K562 (cell line): ENCODE measurements around the gene PRMT7. TPM values are rescaled to one million over a fixed set of nuclear protein-coding genes. Genes with fewer than 3 reads are reported as not detected.

ENCODE experiments used
- ATAC-seq: fragments of 200-7000 bp; cut with Tn5 transposase; 3 replicates; pipeline ENCODE4 v1.9.1; 2020; ENCODE audit warnings: moderate library complexity
- BruUV-seq: library from RNA; stranded (reverse); fragments of 400-500 nt; replicated peaks from 2 replicates; lab custom pipeline; 2021; lab: Mats Ljungman, UMichigan
- CTCF ChIA-PET: fragments of 300-600 bp; formaldehyde crosslinking; extraction: SDS; loops from one replicate; lab custom pipeline; 2021; ENCODE audit warnings: low intra/inter-chr PET ratio; lab: Yijun Ruan, JAX
- POLR2A ChIA-PET: fragments of 300-600, 350-650 bp; sonication (Branson Sonifier 250); formaldehyde crosslinking; extraction: SDS; loops from one replicate; lab custom pipeline; 2021; ENCODE audit warnings: antibody characterized with exemption, inconsistent platforms; lab: Yijun Ruan, JAX
- DNase-seq, 4 experiments: peaks; one replicate each; pipeline versions ENCODE4 v3.0.0 to v3.0.0-alpha.2; 2011 to 2018; ENCODE audit warnings: low spot score in 3 of 4, mixed read lengths in 3 of 4; ENCODE audit errors: extremely low read depth in 1 of 4
- FAIRE-seq: peaks from 2 replicates; lab custom pipeline; 2011; peaks lifted over from hg19 to GRCh38; lab: Jason Lieb, UNC
- H2AFZ ChIP-seq: 2 replicates; pipeline ENCODE4 v1.6.0; 2011; ENCODE audit warnings: low read depth, low read length, control low read depth, inconsistent platforms
- H3K27ac ChIP-seq: fragments of 200-600 bp; 3 replicates; pipeline ENCODE4 v1.8.0; 2011; ENCODE audit warnings: low read depth, mild to moderate bottlenecking, control low read depth, inconsistent platforms, low read length, moderate library complexity, mixed read lengths; ENCODE audit errors: extremely low read depth
- H3K27me3 ChIP-seq, 2 experiments: fragments of 300-600 bp in 1 of 2; 2 replicates in 1 of 2; 3 replicates in 1 of 2; pipeline versions ENCODE4 v1.6.0 to v1.8.0; 2011; ENCODE audit warnings: inconsistent platforms in 2 of 2, low read length in 2 of 2, mild to moderate bottlenecking in 1 of 2, mixed read lengths in 1 of 2, moderate library complexity in 1 of 2; ENCODE audit not compliant: control insufficient read depth in 2 of 2, insufficient read depth in 2 of 2
- H3K36me3 ChIP-seq: fragments of 300-600 bp; 3 replicates; pipeline ENCODE4 v1.8.0; 2011; ENCODE audit warnings: mild to moderate bottlenecking, low read length, inconsistent platforms; ENCODE audit not compliant: control insufficient read depth, insufficient read depth
- H3K4me1 ChIP-seq, 2 experiments: fragments of 200-600 bp in 1 of 2; replicated peaks in 1 of 2; 2 replicates in 1 of 2; 3 replicates in 1 of 2; pipeline versions ENCODE4 v1.5.1 to v1.8.0; 2011; ENCODE audit warnings: inconsistent platforms in 2 of 2, low read length in 2 of 2, mild to moderate bottlenecking in 1 of 2, mixed read lengths in 1 of 2, moderate library complexity in 1 of 2; ENCODE audit not compliant: control insufficient read depth in 2 of 2, insufficient read depth in 2 of 2
- H3K4me2 ChIP-seq: 2 replicates; pipeline ENCODE4 v1.6.1; 2011; ENCODE audit warnings: low read length, control low read depth, inconsistent platforms, mixed read lengths; ENCODE audit not compliant: insufficient read depth
- H3K4me3 ChIP-seq: fragments of 200-600 bp; sonication (generic), shearing (Covaris generic); 2 replicates; pipeline ENCODE4 v1.5.1; 2016; ENCODE audit warnings: control low read depth, inconsistent platforms
- H3K79me2 ChIP-seq: fragments of 200-600 bp; 3 replicates; pipeline ENCODE4 v1.8.0; 2011; ENCODE audit warnings: low read length, inconsistent platforms; ENCODE audit not compliant: control insufficient read depth, insufficient read depth
- H3K9ac ChIP-seq, 2 experiments: 2 replicates each; pipeline versions ENCODE4 v1.6.0 to v1.6.1; 2011; ENCODE audit warnings: low read depth in 2 of 2, low read length in 2 of 2, control low read depth in 1 of 2, inconsistent platforms in 1 of 2, mild to moderate bottlenecking in 1 of 2, mixed read lengths in 1 of 2; ENCODE audit not compliant: insufficient read depth in 1 of 2
- H3K9me1 ChIP-seq: one replicate; pipeline ENCODE4 v1.6.0; 2011; ENCODE audit warnings: inconsistent platforms, mild to moderate bottlenecking, low read length, moderate library complexity; ENCODE audit not compliant: control insufficient read depth, insufficient read depth
- H3K9me3 ChIP-seq: replicated peaks from 2 replicates; pipeline ENCODE4 v1.5.1; 2011; ENCODE audit warnings: low read depth, low read length, inconsistent platforms; ENCODE audit not compliant: control insufficient read depth, insufficient read depth
- H4K20me1 ChIP-seq: replicated peaks from 2 replicates; pipeline ENCODE4 v1.6.1; 2011; ENCODE audit warnings: low read length, inconsistent platforms, mixed read lengths; ENCODE audit not compliant: control insufficient read depth, insufficient read depth
- CC2D1A ChIP-seq: fragments of 450-650 bp; IDR thresholded peaks from 2 replicates; pipeline ENCODE4 v1.6.1; 2017; ENCODE audit warnings: mild to moderate bottlenecking
- CREBBP ChIP-seq: IDR thresholded peaks from one replicate; pipeline ENCODE4 v1.6.1; 2012; ENCODE audit warnings: low read depth, mild to moderate bottlenecking, control low read depth, inconsistent platforms, low read length
- HEY1 ChIP-seq: fragments of 250-450 bp; sonication (Bioruptor Pico); IDR thresholded peaks from 2 replicates; pipeline ENCODE4 v1.5.0; 2020; ENCODE audit warnings: mild to moderate bottlenecking, moderate library complexity, borderline replicate concordance
- KLF13 ChIP-seq: fragments of 450-650 bp; IDR thresholded peaks from 2 replicates; pipeline ENCODE4 v1.6.1; 2016; ENCODE audit warnings: missing genetic modification characterization, low read depth, mild to moderate bottlenecking, missing compliant biosample characterization, moderate library complexity, borderline replicate concordance
- KLF6 ChIP-seq: fragments of 250-450 bp; sonication (Bioruptor Pico); IDR thresholded peaks from 2 replicates; pipeline ENCODE4 v1.4.0; 2020; ENCODE audit warnings: mild to moderate bottlenecking, moderate library complexity, borderline replicate concordance
- MED1 ChIP-seq: sonication (generic); formaldehyde crosslinking; IDR thresholded peaks from 2 replicates; pipeline ENCODE4 v1.8.1; 2023; ENCODE audit warnings: missing genetic modification reagents, borderline replicate concordance
- POLR2H ChIP-seq: IDR thresholded peaks from 2 replicates; pipeline ENCODE4 v1.6.1; 2016; ENCODE audit warnings: missing genetic modification characterization, low read depth, mild to moderate bottlenecking, control low read depth, missing compliant biosample characterization, moderate library complexity
- SETDB1 ChIP-seq: IDR thresholded peaks from one replicate; pipeline ENCODE4 v1.6.1; 2012; ENCODE audit warnings: low read length, control low read depth, inconsistent platforms
- STAT5B ChIP-seq: fragments of 250-450 bp; sonication (Bioruptor Pico); IDR thresholded peaks from 2 replicates; pipeline ENCODE4 v1.8.0; 2021; ENCODE audit warnings: mild to moderate bottlenecking, inconsistent platforms
- TCF7 ChIP-seq: sonication (generic); IDR thresholded peaks from 2 replicates; pipeline ENCODE4 v1.6.1; 2016; ENCODE audit warnings: antibody characterized with exemption, borderline replicate concordance
- ZFP30 ChIP-seq: fragments of 250-450 bp; sonication (Bioruptor Pico); IDR thresholded peaks from 2 replicates; pipeline ENCODE4 v1.8.0; 2022; ENCODE audit warnings: moderate library complexity, mild to moderate bottlenecking, inconsistent platforms, borderline replicate concordance
- ZFP36 ChIP-seq: fragments of 150-350 bp; IDR thresholded peaks from 2 replicates; pipeline ENCODE4 v1.6.1; 2018; ENCODE audit warnings: low read length, low read depth; ENCODE audit not compliant: partially characterized antibody
- ZNF174 ChIP-seq: fragments of 250-450 bp; sonication (Bioruptor Pico); IDR thresholded peaks from 2 replicates; pipeline ENCODE4 v1.4.0; 2020; ENCODE audit warnings: mild to moderate bottlenecking
- ZNF184 ChIP-seq: sonication (generic); formaldehyde crosslinking; IDR thresholded peaks from 2 replicates; pipeline ENCODE4 v1.5.0; 2020; ENCODE audit warnings: missing genetic modification reagents
- ZNF232 ChIP-seq: sonication (generic); formaldehyde crosslinking; IDR thresholded peaks from 2 replicates; pipeline ENCODE4 v1.8.0; 2022; ENCODE audit warnings: mild to moderate bottlenecking, missing genetic modification reagents
- ZNF830 ChIP-seq: fragments of 250-450 bp; sonication (Bioruptor Pico); IDR thresholded peaks from 2 replicates; pipeline ENCODE4 v1.5.0; 2021; ENCODE audit warnings: mild to moderate bottlenecking
- WGBS: fragments of 100-300 bp; shearing (Covaris generic); methylation state at CpG from one replicate; pipeline ENCODE4 v1.1.6; 2016; ENCODE audit warnings: low coverage, mixed read lengths; ENCODE audit not compliant: insufficient coverage; ENCODE audit errors: missing lambda C conversion rate; 5-methylcytosine and 5-hydroxymethylcytosine counted together
- in situ Hi-C: fragments of 300-500 bp; cut with MboI; formaldehyde crosslinking; loops from 4 replicates; pipeline ENCODE4 v1.15.0; 2018; ENCODE audit warnings: inconsistent platforms, mixed read lengths
- intact Hi-C: fragments of 100-400 bp; cut with micrococcal nuclease; formaldehyde crosslinking; loops from 2 replicates; pipeline ENCODE4 v1.14.2; 2022
- polyA plus RNA-seq, 8 experiments: library from polyadenylated mRNA; depleted of rRNA in 4 of 8; stranded (reverse) in 5 of 8; unstranded in 3 of 8; fragments of >200 nt; fragmentation: Nextera tagmentation in 2 of 8; fragmentation: Illumina TruSeq in 1 of 8; extraction: Ambion mirVana in 2 of 8; extraction: Trizol in 1 of 8; gene quantifications; 2 replicates each; pipeline versions ENCODE4 v1.2.1 to v1.2.3, GENCODE V29; 2011 to 2014; ENCODE audit warnings: inconsistent platforms in 1 of 8, missing spikeins in 1 of 8
- total RNA-seq, 7 experiments: library from RNA; depleted of rRNA in 6 of 7; stranded (reverse); fragments of >200 nt in 6 of 7; fragmentation: Illumina TruSeq in 2 of 7; extraction: Trizol in 2 of 7; gene quantifications; 2 replicates each; pipeline versions ENCODE4 v1.2.1 to v1.2.3, GENCODE V29; 2011 to 2021; ENCODE audit warnings: low replicate concordance in 1 of 7
- TF ChIP-seq, protein P1 (sequence below), 2 experiments: fragments of 200-800 bp in 1 of 2; sonication (Bioruptor generic) in 1 of 2; sonication (generic) in 1 of 2; formaldehyde crosslinking in 1 of 2; IDR thresholded peaks in 1 of 2; conservative IDR thresholded peaks in 1 of 2; 2 replicates each; pipeline versions ENCODE4 v1.5.0 to v1.6.1; 2016 to 2020; ENCODE audit warnings: missing compliant biosample characterization in 1 of 2, missing genetic modification characterization in 1 of 2, missing genetic modification reagents in 1 of 2
- TF ChIP-seq, protein P2 (sequence below): fragments of 450-650 bp; formaldehyde crosslinking; IDR thresholded peaks from 2 replicates; pipeline ENCODE4 v1.4.0; 2022; ENCODE audit warnings: missing genetic modification characterization

The PRMT7 gene
- total and polyA plus RNA-seq, 9 of the 15 experiments (the other 6 are each of a cell fraction or from before 2014, with no cell fraction given): 6.4 to 88.8 (median 73.1) TPM

DNA sequence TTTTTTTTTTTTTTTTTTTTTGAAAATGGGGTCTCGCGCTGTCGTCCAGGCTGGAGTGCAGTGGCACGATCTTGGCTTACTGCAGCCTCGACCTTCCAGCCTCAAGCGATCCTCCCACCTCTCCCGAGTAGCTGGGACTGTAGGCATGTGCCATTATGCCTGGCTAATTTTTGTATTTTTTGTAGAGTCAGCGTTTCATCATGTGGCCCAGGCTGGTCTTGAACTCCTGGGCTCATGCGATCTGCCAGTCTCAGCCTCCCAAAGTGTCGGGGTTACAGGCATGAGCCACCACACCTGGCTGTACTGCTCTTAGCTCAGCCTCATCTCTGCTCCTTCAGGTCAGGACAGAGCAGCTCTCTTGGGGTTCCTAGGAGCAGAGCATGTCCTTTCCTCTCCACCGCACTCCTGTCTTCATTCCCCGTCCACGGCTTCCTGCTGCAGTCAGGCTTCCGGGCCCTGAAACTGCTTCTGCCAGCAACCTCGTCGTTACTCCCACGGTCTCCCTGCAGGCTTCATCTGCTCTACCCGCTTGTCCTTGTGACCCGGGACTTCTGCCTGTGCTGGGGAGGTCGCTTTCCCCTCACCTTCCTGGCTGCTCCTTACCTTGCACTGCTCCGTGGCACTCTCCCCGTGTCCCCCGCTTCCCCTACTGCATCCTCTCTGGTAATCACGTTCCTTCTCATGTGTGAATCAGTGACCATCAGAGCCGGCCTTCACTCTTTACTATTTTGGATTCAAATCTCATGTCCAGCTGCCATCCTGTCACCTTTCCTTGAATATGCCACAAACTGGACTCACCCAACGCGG is 38.0 kb downstream of the PRMT7 start (continued):
- no peak for TF ChIP-seq HEY1

DNA sequence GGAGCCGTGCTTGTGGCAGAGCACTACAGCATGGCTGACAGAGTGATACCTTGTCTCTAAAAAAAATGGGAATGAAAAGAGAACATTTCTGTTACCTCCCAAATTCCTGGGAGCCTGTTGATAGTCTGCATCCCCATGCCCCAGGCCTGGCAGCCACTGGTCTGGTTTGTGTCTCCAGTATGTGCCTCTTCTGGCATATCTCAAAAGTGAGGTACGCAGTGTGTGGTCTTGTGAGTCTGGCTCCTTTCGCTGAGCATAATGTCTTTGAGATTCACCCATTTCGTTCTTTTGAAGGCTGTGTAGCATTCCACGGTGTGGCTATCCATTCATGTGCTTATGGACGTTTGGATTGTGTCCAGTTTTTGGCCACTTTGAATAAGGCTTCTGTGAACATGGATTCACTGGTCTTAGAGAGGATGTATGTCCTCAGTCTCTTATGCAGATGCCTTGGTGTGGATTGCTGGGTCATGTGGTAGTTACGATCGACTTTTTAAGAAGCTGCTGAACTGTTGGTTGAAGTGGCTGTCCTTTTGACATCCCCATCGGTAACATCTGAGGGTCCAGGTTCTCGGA is 39.1 kb downstream of the PRMT7 start:
- no peak for FAIRE-seq
- BruUV-seq: no TSS peak
- WGBS: 85% methylated on average over 10 of the region's 10 CpGs
- H3K4me2 ChIP-seq: no peak overlapping the region
- ChIA-PET CTCF (no interaction called here), POLR2A (no interaction called here)
- H3K4me1 ChIP-seq: no peaks in the 10 kb centered on the region
- peaks cover 98% of the 10 kb centered on the region for H3K36me3 ChIP-seq
- no peak for TF ChIP-seq TCF7
- TF ChIP-seq ZNF174 (CRISPR knock-in tag): no peak
- no peak for TF ChIP-seq ZNF184 (CRISPR knock-in tag)
- TF ChIP-seq CREBBP: no peak
- no peak for TF ChIP-seq ZFP36
- TF ChIP-seq POLR2H: no peak
- no peak for TF ChIP-seq STAT5B
- no peak for TF ChIP-seq KLF6 (CRISPR knock-in tag)
- TF ChIP-seq KLF13 (tag): no peak
- TF ChIP-seq CC2D1A: no peak
- TF ChIP-seq, protein P1, sequence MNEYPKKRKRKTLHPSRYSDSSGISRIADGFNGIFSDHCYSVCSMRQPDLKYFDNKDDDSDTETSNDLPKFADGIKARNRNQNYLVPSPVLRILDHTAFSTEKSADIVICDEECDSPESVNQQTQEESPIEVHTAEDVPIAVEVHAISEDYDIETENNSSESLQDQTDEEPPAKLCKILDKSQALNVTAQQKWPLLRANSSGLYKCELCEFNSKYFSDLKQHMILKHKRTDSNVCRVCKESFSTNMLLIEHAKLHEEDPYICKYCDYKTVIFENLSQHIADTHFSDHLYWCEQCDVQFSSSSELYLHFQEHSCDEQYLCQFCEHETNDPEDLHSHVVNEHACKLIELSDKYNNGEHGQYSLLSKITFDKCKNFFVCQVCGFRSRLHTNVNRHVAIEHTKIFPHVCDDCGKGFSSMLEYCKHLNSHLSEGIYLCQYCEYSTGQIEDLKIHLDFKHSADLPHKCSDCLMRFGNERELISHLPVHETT (CRISPR knock-in tag; conservative IDR thresholded peaks at IDR 0.05 in 1 of 2, IDR thresholded peaks at IDR 0.05 in 1 of 2): no peak
- TF ChIP-seq, protein P2, sequence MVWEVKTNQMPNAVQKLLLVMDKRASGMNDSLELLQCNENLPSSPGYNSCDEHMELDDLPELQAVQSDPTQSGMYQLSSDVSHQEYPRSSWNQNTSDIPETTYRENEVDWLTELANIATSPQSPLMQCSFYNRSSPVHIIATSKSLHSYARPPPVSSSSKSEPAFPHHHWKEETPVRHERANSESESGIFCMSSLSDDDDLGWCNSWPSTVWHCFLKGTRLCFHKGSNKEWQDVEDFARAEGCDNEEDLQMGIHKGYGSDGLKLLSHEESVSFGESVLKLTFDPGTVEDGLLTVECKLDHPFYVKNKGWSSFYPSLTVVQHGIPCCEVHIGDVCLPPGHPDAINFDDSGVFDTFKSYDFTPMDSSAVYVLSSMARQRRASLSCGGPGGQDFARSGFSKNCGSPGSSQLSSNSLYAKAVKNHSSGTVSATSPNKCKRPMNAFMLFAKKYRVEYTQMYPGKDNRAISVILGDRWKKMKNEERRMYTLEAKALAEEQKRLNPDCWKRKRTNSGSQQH (CRISPR knock-in tag): no peak
- no peak for TF ChIP-seq ZFP30 (CRISPR knock-in tag)
- TF ChIP-seq SETDB1: no peak
- no peak for TF ChIP-seq ZNF232 (CRISPR knock-in tag)
- TF ChIP-seq MED1: no peak
- no peak for TF ChIP-seq ZNF830 (CRISPR knock-in tag)
- TF ChIP-seq, all 486 proteins: peak for 0
- Histone ChIP-seq H3K9me3 (no peaks in the 10 kb centered on the region), H4K20me1 (no peaks in the 10 kb centered on the region), H3K9ac (no peak overlapping the region; a peak in 1 of 4 replicates), H3K79me2 (no peaks in the 10 kb centered on the region), H2AFZ (no peak overlapping the region), H3K27ac (no peak overlapping the region), H3K27me3 (no peaks in the 10 kb centered on the region), H3K9me1 (no peaks in the 10 kb centered on the region), H3K4me3 (no peak overlapping the region)
- intact Hi-C loops (no loop called here), in situ Hi-C loops (no loop called here)
- ATAC-seq (no peak), DNase-seq (no peak)
